ENCODE data around the gene PPP2R1B. TPM values are rescaled to one million over a fixed set of nuclear protein-coding genes. Genes with fewer than 3 reads are reported as not detected.

Gene PPP2R1B
- total RNA-seq, 2 donors from 2014 or later, result 15.4 to 41.4 TPM

GRCh38 chr11:111696556-111696955 is 69.6 kb downstream of the PPP2R1B start:
- intact Hi-C loops (cut with DNase I), result no loop called here
- Histone ChIP-seq H3K4me1 (replicated peaks) (no peaks in the 10 kb centered on the region), H3K4me3 (no peak overlapping the region), H3K27ac (no peak overlapping the region), H3K36me3 (no peaks in the 10 kb centered on the region), H3K27me3 (replicated peaks; ENCODE audit: insufficient read depth) (no peaks in the 10 kb centered on the region), H3K9me3 (no peaks in the 10 kb centered on the region)
- WGBS, result 40% methylated on average over 1 of the region's 1 CpG
- DNase-seq (ENCODE audit: low spot score), result no peak
- no peak for TF ChIP-seq POLR2A (IDR thresholded peaks at IDR 0.05)
- no peak for TF ChIP-seq CTCF (IDR thresholded peaks at IDR 0.05)
- no peak for TF ChIP-seq POLR2AphosphoS5 (IDR thresholded peaks at IDR 0.05)

- no peaks in the 10 kb centered on the region for H3K36me3 ChIP-seq
- no peak overlapping the region for H3K4me3 ChIP-seq
- 72% methylated on average over 4 of the region's 4 CpGs for WGBS
- H3K4me1 ChIP-seq (replicated peaks), result no peaks in the 10 kb centered on the region
- TF ChIP-seq POLR2A (IDR thresholded peaks at IDR 0.05), result no peak
- TF ChIP-seq CTCF (IDR thresholded peaks at IDR 0.05), result no peak
- TF ChIP-seq POLR2AphosphoS5 (IDR thresholded peaks at IDR 0.05), result no peak
- H3K27me3 ChIP-seq (replicated peaks; ENCODE audit: insufficient read depth), result no peaks in the 10 kb centered on the region
- DNase-seq (ENCODE audit: low spot score), result no peak
- no peaks in the 10 kb centered on the region for H3K9me3 ChIP-seq
- no peak overlapping the region for H3K27ac ChIP-seq
- intact Hi-C loops (cut with DNase I), result no loop called here
These were observed 71.3 kb downstream of the PPP2R1B start for GRCh38 chr11:111694851-111695250.

GRCh38 chr11:111693224-111693937 is 72.8 kb downstream of the PPP2R1B start:
- Histone ChIP-seq H3K27me3 (replicated peaks; ENCODE audit: insufficient read depth) (no peaks in the 10 kb centered on the region), H3K36me3 (no peaks in the 10 kb centered on the region), H3K9me3 (no peaks in the 10 kb centered on the region), H3K4me1 (replicated peaks) (no peaks in the 10 kb centered on the region), H3K27ac (no peak overlapping the region), H3K4me3 (no peak overlapping the region)
- 98% methylated on average over 6 of the region's 6 CpGs for WGBS
- DNase-seq (ENCODE audit: low spot score), result no peak
- intact Hi-C loops (cut with DNase I), result no loop called here
- TF ChIP-seq CTCF (IDR thresholded peaks at IDR 0.05) (no peak), POLR2AphosphoS5 (IDR thresholded peaks at IDR 0.05) (no peak), POLR2A (IDR thresholded peaks at IDR 0.05) (no peak)

GRCh38 chr11:111691741-111692140 is 74.4 kb downstream of the PPP2R1B start:
- WGBS, result 79% methylated on average over 3 of the region's 3 CpGs
- intact Hi-C loops (cut with DNase I), result no loop called here
- Histone ChIP-seq H3K27me3 (replicated peaks; ENCODE audit: insufficient read depth) (no peaks in the 10 kb centered on the region), H3K36me3 (no peaks in the 10 kb centered on the region), H3K4me1 (replicated peaks) (no peaks in the 10 kb centered on the region), H3K27ac (no peak overlapping the region), H3K4me3 (no peak overlapping the region), H3K9me3 (no peaks in the 10 kb centered on the region)
- DNase-seq (ENCODE audit: low spot score), result no peak
- TF ChIP-seq POLR2A (IDR thresholded peaks at IDR 0.05) (no peak), CTCF (IDR thresholded peaks at IDR 0.05) (no peak), POLR2AphosphoS5 (IDR thresholded peaks at IDR 0.05) (no peak)

DNA sequence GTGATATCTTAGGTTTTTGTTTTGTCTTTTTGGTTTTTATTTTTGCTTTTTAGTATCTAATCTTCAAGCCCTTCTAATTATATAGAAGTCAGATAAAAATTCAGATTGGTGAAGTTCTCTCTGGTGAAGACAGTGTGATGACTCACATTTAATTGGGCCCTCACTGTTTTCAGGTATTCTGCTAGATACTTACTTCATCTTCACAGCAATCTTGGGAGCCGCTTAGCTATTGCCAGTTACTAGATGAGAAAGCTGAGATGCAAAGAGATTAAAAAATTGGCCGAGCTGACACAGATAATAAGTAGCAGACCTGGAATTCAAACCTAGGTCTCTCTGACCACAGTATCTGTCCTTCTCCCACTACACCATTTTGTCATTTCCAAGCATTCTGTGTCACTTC is 75.0 kb downstream of the PPP2R1B start:
- no peaks in the 10 kb centered on the region for H3K4me1 ChIP-seq (replicated peaks)
- WGBS, result 91% methylated on average over 2 of the region's 2 CpGs
- no peak overlapping the region for H3K27ac ChIP-seq
- no peaks in the 10 kb centered on the region for H3K36me3 ChIP-seq
- H3K27me3 ChIP-seq (replicated peaks; ENCODE audit: insufficient read depth), result no peaks in the 10 kb centered on the region
- no peak for DNase-seq (ENCODE audit: low spot score)
- intact Hi-C loops (cut with DNase I), result no loop called here
- no peaks in the 10 kb centered on the region for H3K9me3 ChIP-seq
- no peak overlapping the region for H3K4me3 ChIP-seq
- TF ChIP-seq CTCF (IDR thresholded peaks at IDR 0.05) (no peak), POLR2AphosphoS5 (IDR thresholded peaks at IDR 0.05) (no peak), POLR2A (IDR thresholded peaks at IDR 0.05) (no peak)

Data from prostate gland (tissue), 2 donors.